ENCODE results near the gene CYP4F22. TPM values are rescaled to one million over a fixed set of nuclear protein-coding genes. Genes with fewer than 3 reads are reported as not detected.

CYP4F22 gene
- total RNA-seq, 2 donors from 2014 or later, result not detected

DNA sequence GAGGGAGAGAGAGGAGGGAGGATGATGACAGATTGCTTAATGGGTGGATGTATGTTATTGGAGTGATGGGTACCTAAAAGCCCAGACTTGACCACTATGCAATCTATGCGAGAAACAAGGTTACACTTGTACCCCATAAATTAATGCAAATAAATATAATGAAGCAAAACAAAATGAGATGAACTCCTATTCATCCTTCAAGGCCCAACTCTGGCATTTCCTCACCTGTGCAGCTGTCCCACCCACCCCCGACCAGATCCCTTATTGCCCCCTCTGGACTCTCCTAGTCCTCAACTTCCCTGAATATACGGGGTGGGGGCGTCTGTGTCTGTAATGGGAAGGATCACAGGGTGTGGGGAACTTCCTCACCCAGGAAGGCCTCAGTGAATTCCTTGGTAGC lies 33.2 kb upstream of the CYP4F22 start:
- no peaks in the 10 kb centered on the region for H3K36me3 Mint-ChIP-seq (ENCODE audit: low read depth)
- H3K4me3 Mint-ChIP-seq, result no peak overlapping the region
- Histone ChIP-seq H3K9me3 (ENCODE audit: control insufficient read depth, low read length) (peaks cover 12% of the 10 kb centered on the region), H3K27ac (ENCODE audit: low read depth, low read length) (no peak overlapping the region), H3K4me1 (ENCODE audit: control insufficient read depth, insufficient read depth, low read length) (no peaks in the 10 kb centered on the region), H3K9ac (ENCODE audit: extremely low read depth, low read length, poor library complexity, severe bottlenecking) (no peak overlapping the region), H3K36me3 (ENCODE audit: control insufficient read depth, insufficient read depth, low read length) (no peaks in the 10 kb centered on the region), H3K4me3 (ENCODE audit: low read length) (no peak overlapping the region), H3K27me3 (ENCODE audit: control insufficient read depth, insufficient read depth, low read length, poor library complexity, severe bottlenecking) (no peaks in the 10 kb centered on the region)
- H3K9me3 Mint-ChIP-seq, result peaks cover 60% of the 10 kb centered on the region
- 38 to 76% methylated on average over 3 to 4 of the region's 4 CpGs for WGBS, 2 experiments (ENCODE audit: insufficient coverage in 1 of 2, insufficient read length in 1 of 2)
- TF ChIP-seq, protein P1, sequence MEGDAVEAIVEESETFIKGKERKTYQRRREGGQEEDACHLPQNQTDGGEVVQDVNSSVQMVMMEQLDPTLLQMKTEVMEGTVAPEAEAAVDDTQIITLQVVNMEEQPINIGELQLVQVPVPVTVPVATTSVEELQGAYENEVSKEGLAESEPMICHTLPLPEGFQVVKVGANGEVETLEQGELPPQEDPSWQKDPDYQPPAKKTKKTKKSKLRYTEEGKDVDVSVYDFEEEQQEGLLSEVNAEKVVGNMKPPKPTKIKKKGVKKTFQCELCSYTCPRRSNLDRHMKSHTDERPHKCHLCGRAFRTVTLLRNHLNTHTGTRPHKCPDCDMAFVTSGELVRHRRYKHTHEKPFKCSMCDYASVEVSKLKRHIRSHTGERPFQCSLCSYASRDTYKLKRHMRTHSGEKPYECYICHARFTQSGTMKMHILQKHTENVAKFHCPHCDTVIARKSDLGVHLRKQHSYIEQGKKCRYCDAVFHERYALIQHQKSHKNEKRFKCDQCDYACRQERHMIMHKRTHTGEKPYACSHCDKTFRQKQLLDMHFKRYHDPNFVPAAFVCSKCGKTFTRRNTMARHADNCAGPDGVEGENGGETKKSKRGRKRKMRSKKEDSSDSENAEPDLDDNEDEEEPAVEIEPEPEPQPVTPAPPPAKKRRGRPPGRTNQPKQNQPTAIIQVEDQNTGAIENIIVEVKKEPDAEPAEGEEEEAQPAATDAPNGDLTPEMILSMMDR (conservative IDR thresholded peaks at IDR 0.05), result no peak
- peaks cover 23% of the 10 kb centered on the region for H3K27me3 Mint-ChIP-seq (ENCODE audit: insufficient read depth)
- no peaks in the 10 kb centered on the region for H3K4me1 Mint-ChIP-seq
- no peak for DNase-seq
- H3K27ac Mint-ChIP-seq, result no peak overlapping the region

DNA sequence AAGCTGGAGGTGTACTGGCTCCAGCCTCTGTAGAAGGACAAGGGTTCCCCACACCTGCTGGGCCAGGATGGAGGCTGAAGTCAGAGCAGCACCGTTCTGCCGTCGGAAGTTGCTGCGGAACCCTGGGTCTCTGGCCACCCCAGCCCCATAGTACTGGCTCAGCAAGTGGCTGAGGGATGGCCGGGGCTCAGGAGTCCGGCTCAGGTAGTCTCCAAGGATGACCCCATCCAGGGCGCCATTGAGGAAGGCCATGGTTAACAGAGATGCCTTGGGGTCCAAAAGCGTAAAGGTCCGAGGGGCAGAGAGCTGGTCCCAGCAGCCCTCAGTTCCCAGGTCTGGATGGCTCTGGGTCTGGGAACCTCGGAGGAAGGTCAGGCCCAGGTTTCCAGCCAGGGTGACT lies 32.7 kb upstream of the CYP4F22 start:
- Mint-ChIP-seq H3K4me3 (no peak overlapping the region), H3K27ac (no peak overlapping the region), H3K4me1 (no peaks in the 10 kb centered on the region), H3K36me3 (ENCODE audit: low read depth) (no peaks in the 10 kb centered on the region), H3K27me3 (ENCODE audit: insufficient read depth) (peaks cover 19% of the 10 kb centered on the region), H3K9me3 (peaks cover 65% of the 10 kb centered on the region)
- no peak overlapping the region for H3K9ac ChIP-seq (ENCODE audit: extremely low read depth, low read length, poor library complexity, severe bottlenecking)
- TF ChIP-seq, protein P1 (conservative IDR thresholded peaks at IDR 0.05), result no peak
- H3K9me3 ChIP-seq (ENCODE audit: control insufficient read depth, low read length), result peaks cover 12% of the 10 kb centered on the region
- H3K4me1 ChIP-seq (ENCODE audit: control insufficient read depth, insufficient read depth, low read length), result no peaks in the 10 kb centered on the region
- H3K36me3 ChIP-seq (ENCODE audit: control insufficient read depth, insufficient read depth, low read length), result no peaks in the 10 kb centered on the region
- WGBS, 2 experiments (ENCODE audit: insufficient coverage in 1 of 2, insufficient read length in 1 of 2), result 84 to 93% methylated on average over 7 to 10 of the region's 10 CpGs
- no peak for DNase-seq
- H3K27ac ChIP-seq (ENCODE audit: low read depth, low read length), result no peak overlapping the region
- H3K27me3 ChIP-seq (ENCODE audit: control insufficient read depth, insufficient read depth, low read length, poor library complexity, severe bottlenecking), result no peaks in the 10 kb centered on the region
- no peak overlapping the region for H3K4me3 ChIP-seq (ENCODE audit: low read length)

DNA sequence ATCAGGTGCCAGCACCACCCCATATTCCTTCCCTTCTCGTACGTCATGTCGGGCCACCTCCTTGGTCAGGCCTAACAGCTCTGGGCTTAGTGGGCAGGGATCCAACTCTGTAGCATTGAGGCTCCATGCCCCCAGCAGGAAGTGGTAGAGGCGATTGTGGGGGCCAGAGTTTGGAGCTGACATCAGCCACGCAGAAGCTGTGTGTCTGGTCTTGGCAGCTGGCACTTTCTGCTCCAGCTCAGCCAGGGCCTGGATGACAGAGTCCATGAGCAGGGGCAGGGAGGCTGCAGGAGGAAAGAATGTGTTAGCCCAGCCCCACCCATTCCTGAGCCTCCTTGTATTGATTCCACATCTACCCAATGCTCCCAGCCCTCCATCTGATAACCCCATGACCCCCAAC lies 32.0 kb upstream of the CYP4F22 start:
- no peaks in the 10 kb centered on the region for H3K36me3 ChIP-seq (ENCODE audit: control insufficient read depth, insufficient read depth, low read length)
- peaks cover 12% of the 10 kb centered on the region for H3K27me3 Mint-ChIP-seq (ENCODE audit: insufficient read depth)
- DNase-seq, result no peak
- no peaks in the 10 kb centered on the region for H3K4me1 ChIP-seq (ENCODE audit: control insufficient read depth, insufficient read depth, low read length)
- H3K9me3 ChIP-seq (ENCODE audit: control insufficient read depth, low read length), result peaks cover 12% of the 10 kb centered on the region
- WGBS, 2 experiments (ENCODE audit: insufficient coverage in 1 of 2, insufficient read length in 1 of 2), result 79 to 88% methylated on average over 3 to 5 of the region's 5 CpGs
- H3K27me3 ChIP-seq (ENCODE audit: control insufficient read depth, insufficient read depth, low read length, poor library complexity, severe bottlenecking), result no peaks in the 10 kb centered on the region
- TF ChIP-seq, protein P1 (conservative IDR thresholded peaks at IDR 0.05), result no peak
- no peak overlapping the region for H3K27ac Mint-ChIP-seq
- H3K9me3 Mint-ChIP-seq, result peaks cover 67% of the 10 kb centered on the region
- no peak overlapping the region for H3K27ac ChIP-seq (ENCODE audit: low read depth, low read length)
- H3K9ac ChIP-seq (ENCODE audit: extremely low read depth, low read length, poor library complexity, severe bottlenecking), result no peak overlapping the region
- H3K4me1 Mint-ChIP-seq, result no peaks in the 10 kb centered on the region
- no peak overlapping the region for H3K4me3 ChIP-seq (ENCODE audit: low read length)
- no peaks in the 10 kb centered on the region for H3K36me3 Mint-ChIP-seq (ENCODE audit: low read depth)
- no peak overlapping the region for H3K4me3 Mint-ChIP-seq
